Activated CD4-positive, alpha-beta T cell treated with anti-CD3 and anti-CD28 coated beads, Interleukin-2, Interleukin-6, amounts not matched to agents 100 ng/mL and 50 ng/mL, durations not matched to agents 16 hours and 8 hours (primary cell): ENCODE data around the gene CALCOCO1.
"Not testable (repeated sequence)": the region's sequence is repeated elsewhere in the genome, so short reads cannot be mapped to it uniquely, and the experiment has no call there.

Experiments
- DNase-seq: peaks from one replicate; pipeline ENCODE4 v3.0.0-alpha.2; 2020

Gene CALCOCO1

DNA sequence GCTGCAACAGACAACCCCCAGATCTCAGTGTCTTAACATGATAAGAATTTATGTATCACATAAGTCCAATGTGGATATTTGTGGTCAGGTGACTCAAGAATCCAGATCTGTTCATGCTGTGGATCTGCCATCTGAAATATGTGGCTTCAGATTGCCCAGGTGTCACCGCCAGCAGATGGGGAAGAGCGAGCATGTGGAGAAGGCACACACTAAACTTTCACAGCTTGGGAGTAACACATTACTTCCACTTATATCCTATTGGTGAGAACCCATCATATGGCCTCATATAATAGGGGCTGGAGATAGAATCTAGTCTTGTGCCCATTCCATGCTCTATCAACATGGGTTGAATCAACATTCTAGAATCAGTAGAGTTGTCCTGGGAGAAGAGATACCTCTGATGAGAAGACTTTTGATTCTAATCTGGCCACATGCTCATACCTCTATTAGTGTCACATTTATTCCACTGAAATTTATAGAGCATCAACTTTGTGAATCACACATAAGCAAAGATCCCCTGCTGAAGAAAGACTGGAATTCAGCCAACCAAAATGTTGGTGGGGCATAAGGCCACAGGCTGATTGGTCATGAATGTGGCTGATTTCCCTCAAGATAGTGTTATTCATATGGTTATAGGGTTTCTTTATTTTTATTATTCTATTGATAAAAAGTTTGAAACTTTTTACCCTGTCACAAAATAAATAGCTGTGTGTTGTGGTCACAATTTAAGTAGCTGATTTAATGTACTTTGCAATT, 6.0 kb upstream of the CALCOCO1 start:
- no peak for DNase-seq

- no peak for DNase-seq
Measured at GRCh38 chr12:53729644-53730043, 2.4 kb upstream of the CALCOCO1 start.

DNA sequence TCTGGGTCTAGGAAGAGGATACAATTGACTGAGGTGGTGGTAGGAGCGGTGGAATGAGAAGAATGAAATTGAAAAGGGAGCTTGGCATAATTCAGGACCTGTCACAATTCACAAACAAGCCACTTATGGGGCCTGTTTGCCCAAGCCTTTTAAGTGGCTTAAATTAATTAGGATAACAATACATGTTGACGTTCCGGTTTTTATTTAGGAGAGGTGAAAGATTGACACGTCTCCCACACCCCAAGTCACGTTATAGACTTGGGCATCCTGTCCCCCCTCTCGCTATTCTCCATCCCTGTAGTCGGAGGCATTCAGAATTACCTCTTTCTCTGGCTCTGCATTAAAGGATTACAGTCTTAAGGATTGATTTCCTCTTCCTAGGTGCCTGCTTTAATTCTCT, 954 bp upstream of the CALCOCO1 start:
- DNase-seq, result no peak

GRCh38 chr12:53726946-53727309, 324 bp downstream of the CALCOCO1 start:
- DNase-seq, result no peak

- peak; percentile 11 for DNase-seq
Measured at GRCh38 chr12:53726341-53726740, 911 bp downstream of the CALCOCO1 start.

- no peak for DNase-seq
Measured at GRCh38 chr12:53725824-53726223, 1.4 kb downstream of the CALCOCO1 start.

DNA sequence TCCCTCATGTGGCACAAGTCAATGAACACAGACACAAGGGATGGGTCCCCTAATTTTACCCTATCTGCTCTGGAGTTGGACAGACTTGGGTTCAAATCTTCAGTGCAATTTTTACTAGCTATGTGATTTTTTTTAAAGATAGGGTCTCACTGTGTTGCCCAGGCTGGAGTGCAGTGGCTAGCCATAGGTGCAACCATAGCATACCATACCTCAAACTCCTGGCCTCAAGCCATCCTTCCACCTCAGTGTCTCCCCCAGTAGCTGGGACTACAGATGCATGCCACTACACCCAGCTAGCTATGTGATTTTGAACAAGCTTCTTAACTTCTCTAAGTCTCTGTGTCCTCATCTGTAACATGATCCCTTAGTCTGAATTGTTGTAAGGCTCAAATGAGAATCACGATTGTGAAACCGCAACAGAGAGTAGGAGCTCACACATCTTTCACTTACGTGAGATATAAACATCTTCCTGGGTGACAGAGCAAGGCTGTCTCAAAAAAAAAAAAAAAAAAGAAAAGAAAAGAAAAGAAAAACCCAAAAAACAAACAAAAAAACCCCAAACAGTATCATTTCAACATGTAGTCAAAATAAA, 4.7 kb downstream of the CALCOCO1 start:
- no peak for DNase-seq

- DNase-seq, result no peak
Measured at GRCh38 chr12:53720946-53721345, 6.3 kb downstream of the CALCOCO1 start.

DNA sequence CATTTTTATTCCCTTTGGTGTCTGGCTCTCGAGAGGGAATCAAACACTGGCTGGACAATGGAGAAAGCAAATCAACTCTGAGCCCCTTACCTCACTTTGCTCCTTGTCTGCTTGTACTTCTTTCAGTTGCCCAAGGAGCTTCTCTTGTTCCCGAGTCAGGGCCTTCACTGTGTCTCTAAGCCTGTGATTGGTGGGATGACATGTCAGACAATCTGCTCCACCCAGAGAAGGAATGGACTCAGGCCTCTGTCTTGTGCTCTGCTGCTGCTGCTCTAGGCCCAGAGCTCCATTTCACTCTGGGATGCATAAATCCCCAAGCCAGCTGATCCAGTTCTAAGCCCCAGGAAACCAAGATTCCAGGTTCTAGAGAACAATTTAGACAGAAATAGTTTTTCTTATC, 7.6 kb downstream of the CALCOCO1 start:
- no peak for DNase-seq

DNA sequence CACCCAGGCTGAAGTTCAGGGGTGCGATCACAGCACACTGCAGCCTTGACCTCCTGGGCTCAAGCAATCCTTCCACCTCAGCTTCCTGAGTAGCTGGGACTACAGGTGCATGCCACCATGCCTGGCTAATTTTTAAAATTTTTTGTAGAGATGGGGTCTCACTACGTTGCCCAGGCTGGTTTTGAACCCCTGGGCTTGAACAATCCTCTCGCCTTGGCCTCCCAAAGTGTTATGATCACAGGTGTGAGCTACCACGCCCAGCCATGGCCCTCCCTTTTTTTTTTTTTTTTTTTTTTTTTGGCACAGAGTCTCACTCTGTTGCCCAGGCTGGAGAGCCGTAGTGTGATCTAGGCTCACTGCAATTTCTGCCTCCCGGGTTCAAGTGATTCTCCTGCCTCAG, 8.7 kb downstream of the CALCOCO1 start:
- not testable (repeated sequence) for DNase-seq

- DNase-seq, result no peak
Measured at GRCh38 chr12:53717319-53717718, 9.9 kb downstream of the CALCOCO1 start.

- no peak for DNase-seq
Measured at GRCh38 chr12:53714004-53714403, 13.2 kb downstream of the CALCOCO1 start.

- DNase-seq, result no peak
Measured at GRCh38 chr12:53713516-53713915, 13.7 kb downstream of the CALCOCO1 start.

DNA sequence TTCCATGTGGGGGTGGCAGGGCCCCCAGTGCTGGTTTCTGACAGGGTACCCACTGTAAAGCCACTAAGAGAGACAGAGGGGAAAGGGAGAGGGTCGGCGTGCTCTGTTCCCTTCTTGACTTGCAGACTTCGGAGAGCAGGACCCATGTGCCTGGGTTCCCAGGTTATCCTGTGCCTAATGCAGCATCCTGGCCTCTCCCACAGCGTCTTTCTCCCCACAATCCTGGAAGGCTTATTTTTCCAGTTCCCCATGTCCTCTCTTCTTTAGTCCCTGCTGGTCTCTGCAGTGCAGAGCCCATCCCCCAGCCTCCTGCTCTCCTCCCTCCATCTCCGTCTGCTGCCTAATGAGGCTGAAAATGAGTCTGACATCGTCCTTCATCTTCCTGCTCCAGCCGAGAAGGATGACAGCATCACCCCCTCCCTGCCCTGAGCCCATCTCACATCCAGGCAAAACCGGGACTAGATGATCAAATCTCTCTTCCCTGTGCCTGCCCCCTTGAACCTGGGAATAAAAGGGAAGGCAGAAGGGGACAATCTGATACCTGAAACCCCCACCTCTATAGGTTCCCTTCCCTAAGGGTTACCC, 15.1 kb downstream of the CALCOCO1 start:
- no peak for DNase-seq

GRCh38 chr12:53710091-53710490, 17.2 kb downstream of the CALCOCO1 start:
- DNase-seq, result no peak

DNA sequence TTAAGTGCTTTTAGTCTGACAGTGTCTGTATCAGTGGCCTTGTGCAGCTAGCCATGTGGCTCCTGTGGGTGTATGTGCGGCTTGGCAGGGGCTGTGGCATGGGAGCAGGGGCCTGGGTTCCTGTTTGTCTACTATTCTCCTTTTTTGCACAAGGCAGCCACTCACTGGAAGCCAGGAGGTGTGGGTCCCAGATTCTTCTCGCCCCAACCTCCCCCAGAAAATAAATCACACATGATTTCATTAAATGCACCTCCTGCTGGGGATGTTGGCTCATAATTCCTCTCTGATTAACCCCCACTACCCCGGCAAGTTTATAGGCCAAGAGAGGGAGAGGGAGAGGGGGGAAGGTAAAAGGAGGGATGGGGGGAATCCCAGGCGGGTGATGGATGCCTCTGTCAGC, 17.6 kb downstream of the CALCOCO1 start:
- DNase-seq, result no peak

- no peak for DNase-seq
Measured at GRCh38 chr12:53706080-53706479, 21.2 kb downstream of the CALCOCO1 start.

- DNase-seq, result no peak
Measured at GRCh38 chr12:53703756-53704155, 23.5 kb downstream of the CALCOCO1 start.

DNA sequence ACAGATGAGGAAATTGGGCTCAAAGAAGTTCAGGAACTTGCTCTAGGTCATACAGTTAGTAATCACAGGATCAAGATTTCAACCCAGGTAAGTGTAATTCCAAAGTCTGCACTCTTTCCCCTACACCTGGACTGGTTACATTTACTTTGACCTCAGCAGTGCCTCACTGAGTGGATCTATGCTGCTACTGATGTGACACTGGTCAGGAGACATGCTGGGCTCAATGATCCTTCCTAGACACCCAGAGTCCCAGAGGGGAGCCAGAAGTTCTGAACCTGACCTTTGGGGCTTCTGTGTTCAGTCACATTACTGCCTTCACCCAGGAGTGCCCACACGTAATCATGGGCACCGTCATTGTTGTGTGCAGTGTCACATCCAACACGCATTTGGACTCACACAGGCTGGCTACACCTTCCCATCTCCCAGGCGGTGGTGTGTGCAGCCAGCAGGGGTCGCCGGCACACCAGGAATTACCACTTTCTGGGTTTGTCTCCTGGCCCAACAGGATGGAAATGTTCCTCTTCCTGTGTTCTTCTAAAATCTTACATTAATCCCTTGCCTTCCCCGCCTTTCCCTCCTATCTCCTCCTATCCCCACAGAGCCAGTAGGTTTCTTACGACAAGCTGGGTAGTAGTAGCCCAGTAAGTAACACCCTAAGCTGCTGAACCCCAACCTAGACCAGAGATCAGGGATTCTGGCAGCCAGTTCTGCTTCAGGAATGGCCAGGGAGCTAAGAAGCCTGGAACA, 25.6 kb downstream of the CALCOCO1 start:
- peak; percentile 76 for DNase-seq

DNA sequence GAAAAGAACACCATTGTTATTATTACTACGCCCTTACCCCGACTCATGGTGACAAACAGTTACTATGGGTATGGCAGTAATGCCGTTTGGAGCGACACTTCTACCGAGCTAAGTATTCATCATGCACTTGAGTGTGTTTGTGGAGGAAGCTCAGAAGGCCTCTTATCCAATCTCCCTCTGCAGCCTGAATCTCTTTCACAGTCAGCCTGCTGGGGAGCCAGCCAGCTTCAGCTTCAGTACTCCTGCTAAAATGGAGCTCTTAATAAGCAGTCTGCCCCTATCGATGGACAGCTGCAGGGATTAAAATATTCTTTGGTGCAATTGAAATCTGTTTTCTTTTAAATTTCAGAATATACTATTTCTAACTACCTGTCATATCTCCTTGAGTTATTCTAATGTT, 26.7 kb downstream of the CALCOCO1 start:
- DNase-seq, result no peak

DNA sequence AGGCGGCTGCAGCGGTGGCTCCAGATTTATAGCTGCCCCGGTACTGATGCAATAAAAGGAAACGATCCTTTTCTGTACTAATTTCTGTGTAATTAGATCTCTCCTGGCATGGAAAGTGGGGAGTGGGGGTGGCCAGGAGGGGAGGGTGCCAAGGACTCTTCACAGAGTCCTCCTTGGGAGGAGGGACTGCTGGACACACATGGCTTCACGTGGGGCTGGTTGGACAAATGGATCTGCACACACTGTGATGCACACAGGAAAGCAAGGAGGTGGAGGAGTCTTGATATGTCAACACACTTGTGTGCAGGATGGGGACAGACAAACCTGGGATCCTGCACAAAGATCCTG, 27.6 kb downstream of the CALCOCO1 start:
- no peak for DNase-seq

- DNase-seq, result no peak
Measured at GRCh38 chr12:53698948-53699677, 28.1 kb downstream of the CALCOCO1 start.

DNA sequence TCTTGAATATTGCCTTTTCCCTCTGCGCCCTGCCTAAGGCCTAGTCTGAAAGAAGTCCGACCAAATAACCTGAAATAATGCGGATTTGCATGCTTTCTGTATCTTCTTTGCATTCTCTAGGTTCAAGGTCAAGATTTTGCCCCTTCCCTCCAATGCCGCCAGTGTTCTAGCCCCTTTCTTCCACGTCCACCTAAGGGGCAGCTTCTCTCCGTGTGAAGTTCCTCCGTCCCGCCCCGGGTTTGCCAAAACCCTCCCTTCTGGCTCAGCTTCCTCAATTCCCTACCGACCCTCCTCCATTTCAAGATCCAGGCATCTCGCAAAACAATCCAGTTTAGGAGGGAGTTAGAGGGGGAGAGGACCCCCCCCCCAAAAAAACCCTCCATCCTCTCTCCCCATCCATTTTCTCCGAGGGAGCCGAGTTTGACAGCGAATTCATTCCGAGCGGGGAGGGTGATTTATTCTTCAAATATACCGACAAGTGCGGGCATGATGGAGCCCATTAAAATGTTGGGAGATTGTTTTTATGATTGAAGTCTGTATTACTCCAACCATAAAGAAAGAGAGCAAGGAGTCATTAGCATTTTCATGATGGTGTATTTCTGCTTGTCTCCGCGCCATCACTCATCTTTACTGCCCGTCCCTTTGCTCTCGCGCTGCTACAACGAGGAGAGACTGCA, 30.5 kb downstream of the CALCOCO1 start:
- no peak for DNase-seq
